Measurements from ENCODE around the gene TTYH3.

DNA sequence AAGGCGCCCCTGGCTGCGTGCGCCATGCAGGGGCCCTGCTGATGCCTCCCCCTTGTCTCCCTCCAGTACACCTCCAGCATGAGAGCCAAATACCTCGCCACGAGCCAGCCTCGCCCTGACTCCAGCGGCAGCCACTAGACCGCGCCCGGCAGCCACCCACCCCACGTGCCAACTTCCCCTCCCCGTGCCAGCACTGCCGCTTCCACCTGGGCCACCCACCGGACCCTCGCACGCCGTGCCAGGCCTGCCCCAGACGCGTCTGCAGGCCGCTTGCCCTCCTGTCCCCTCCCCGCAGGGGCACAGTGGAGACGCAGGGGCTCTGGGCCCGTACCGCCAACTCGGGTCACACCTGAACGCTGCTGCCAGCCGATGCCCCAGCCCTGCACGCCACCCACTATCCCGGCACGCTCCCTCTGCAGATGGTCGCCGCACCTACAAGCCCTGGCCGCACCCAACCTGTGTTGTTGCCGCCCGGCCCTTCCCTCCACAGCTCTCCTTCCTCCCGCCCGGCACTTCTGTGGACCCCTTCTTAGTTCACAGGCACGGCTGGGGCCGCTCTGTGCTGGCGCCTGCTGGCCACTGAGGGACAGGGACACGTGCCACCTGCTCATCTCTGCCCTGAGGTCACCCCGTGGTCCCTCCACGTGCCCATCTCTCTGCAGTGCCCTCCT lies 30.0 kb downstream of the TTYH3 start:
- TF ChIP-seq, protein P1, sequence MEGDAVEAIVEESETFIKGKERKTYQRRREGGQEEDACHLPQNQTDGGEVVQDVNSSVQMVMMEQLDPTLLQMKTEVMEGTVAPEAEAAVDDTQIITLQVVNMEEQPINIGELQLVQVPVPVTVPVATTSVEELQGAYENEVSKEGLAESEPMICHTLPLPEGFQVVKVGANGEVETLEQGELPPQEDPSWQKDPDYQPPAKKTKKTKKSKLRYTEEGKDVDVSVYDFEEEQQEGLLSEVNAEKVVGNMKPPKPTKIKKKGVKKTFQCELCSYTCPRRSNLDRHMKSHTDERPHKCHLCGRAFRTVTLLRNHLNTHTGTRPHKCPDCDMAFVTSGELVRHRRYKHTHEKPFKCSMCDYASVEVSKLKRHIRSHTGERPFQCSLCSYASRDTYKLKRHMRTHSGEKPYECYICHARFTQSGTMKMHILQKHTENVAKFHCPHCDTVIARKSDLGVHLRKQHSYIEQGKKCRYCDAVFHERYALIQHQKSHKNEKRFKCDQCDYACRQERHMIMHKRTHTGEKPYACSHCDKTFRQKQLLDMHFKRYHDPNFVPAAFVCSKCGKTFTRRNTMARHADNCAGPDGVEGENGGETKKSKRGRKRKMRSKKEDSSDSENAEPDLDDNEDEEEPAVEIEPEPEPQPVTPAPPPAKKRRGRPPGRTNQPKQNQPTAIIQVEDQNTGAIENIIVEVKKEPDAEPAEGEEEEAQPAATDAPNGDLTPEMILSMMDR (IDR thresholded peaks at IDR 0.05), result no peak
- TF ChIP-seq EP300 (IDR thresholded peaks at IDR 0.05) (no peak), POLR2A (IDR thresholded peaks at IDR 0.05) (no peak)

Measured in ovary (tissue), 3 donors.